ENCODE data around the gene FAM171A2. TPM values are rescaled to one million over a fixed set of nuclear protein-coding genes. Genes with fewer than 3 reads are reported as not detected.

The FAM171A2 gene
- total and polyA plus RNA-seq, 10 of the 15 experiments (the other 5 are each of a cell fraction or from before 2014, with no cell fraction given): 0.08 to 1.7 (median 0.27) TPM; not detected in 2

- TF ChIP-seq BHLHE40 (IDR thresholded peaks at IDR 0.05; ENCODE audit: borderline replicate concordance in 1 of 2, low read depth in 2 of 2, low read length in 1 of 2): 0 out of 4 replicates have a peak, but pooled peaks of 1 of the 2 experiments have one; percentile 6
- no peak for TF ChIP-seq HDAC6 (IDR thresholded peaks at IDR 0.05; ENCODE audit: unreplicated experiment)
- TF ChIP-seq POLR2AphosphoS5 (IDR thresholded peaks at IDR 0.05; ENCODE audit: low read length): peak; percentile 75; the same call in 1 of the 2 replicates
- TF ChIP-seq, protein P1, sequence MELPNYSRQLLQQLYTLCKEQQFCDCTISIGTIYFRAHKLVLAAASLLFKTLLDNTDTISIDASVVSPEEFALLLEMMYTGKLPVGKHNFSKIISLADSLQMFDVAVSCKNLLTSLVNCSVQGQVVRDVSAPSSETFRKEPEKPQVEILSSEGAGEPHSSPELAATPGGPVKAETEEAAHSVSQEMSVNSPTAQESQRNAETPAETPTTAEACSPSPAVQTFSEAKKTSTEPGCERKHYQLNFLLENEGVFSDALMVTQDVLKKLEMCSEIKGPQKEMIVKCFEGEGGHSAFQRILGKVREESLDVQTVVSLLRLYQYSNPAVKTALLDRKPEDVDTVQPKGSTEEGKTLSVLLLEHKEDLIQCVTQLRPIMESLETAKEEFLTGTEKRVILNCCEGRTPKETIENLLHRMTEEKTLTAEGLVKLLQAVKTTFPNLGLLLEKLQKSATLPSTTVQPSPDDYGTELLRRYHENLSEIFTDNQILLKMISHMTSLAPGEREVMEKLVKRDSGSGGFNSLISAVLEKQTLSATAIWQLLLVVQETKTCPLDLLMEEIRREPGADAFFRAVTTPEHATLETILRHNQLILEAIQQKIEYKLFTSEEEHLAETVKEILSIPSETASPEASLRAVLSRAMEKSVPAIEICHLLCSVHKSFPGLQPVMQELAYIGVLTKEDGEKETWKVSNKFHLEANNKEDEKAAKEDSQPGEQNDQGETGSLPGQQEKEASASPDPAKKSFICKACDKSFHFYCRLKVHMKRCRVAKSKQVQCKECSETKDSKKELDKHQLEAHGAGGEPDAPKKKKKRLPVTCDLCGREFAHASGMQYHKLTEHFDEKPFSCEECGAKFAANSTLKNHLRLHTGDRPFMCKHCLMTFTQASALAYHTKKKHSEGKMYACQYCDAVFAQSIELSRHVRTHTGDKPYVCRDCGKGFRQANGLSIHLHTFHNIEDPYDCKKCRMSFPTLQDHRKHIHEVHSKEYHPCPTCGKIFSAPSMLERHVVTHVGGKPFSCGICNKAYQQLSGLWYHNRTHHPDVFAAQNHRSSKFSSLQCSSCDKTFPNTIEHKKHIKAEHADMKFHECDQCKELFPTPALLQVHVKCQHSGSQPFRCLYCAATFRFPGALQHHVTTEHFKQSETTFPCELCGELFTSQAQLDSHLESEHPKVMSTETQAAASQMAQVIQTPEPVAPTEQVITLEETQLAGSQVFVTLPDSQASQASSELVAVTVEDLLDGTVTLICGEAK (IDR thresholded peaks at IDR 0.05; ENCODE audit: borderline replicate concordance): no peak
Observed at GRCh38 chr17:44345454-44346026, 18.1 kb downstream of the FAM171A2 start (continued).

GRCh38 chr17:44344939-44345453 lies 18.7 kb downstream of the FAM171A2 start, which contains the start of gene GRN:
GRN (plus strand) TSS chr17:44345302; CDS start chr17:44349165, 3,863 bp downstream.
- in situ Hi-C loops (cut with MboI): no loop called here
- DNase-seq (ENCODE audit: low read depth, low spot score) (peak; percentile 92), ATAC-seq (peak; percentile 84), FAIRE-seq (peak; percentile 94)
- Histone ChIP-seq H3K9ac (ENCODE audit: control insufficient read depth, insufficient read depth, low read length) (peak within 1 kb of the TSS; percentile 81), H3K4me1 (ENCODE audit: control insufficient read depth, insufficient read depth, low read length) (peaks cover 37% of the 10 kb centered on the region), H3K4me2 (ENCODE audit: control insufficient read depth, insufficient read depth) (peak within 1 kb of the TSS; percentile 97), H3K36me3 (ENCODE audit: control insufficient read depth in 2 of 2, insufficient read depth in 2 of 2, low read length in 1 of 2) (peaks cover 5% of the 10 kb centered on the region in 2 experiments; a peak in 3 of 4 replicates), H2AFZ (ENCODE audit: control insufficient read depth, low read depth, low read length) (peak within 1 kb of the TSS; percentile 13), H4K20me1 (ENCODE audit: control insufficient read depth, insufficient read depth) (no peaks in the 10 kb centered on the region), H3K79me2 (ENCODE audit: control insufficient read depth, insufficient read depth, low read length) (peaks cover 31% of the 10 kb centered on the region), H3K9me3 (replicated peaks; ENCODE audit: control insufficient read depth, insufficient read depth, low read length) (no peaks in the 10 kb centered on the region), H3K27me3 (replicated peaks in 1 of 2; ENCODE audit: control insufficient read depth in 2 of 2, insufficient read depth in 2 of 2, low read length in 1 of 2) (no peaks in the 10 kb centered on the region), H3K4me3 (peak within 1 kb of the TSS; percentile 87), H3K27ac (ENCODE audit: control insufficient read depth, insufficient read depth) (peak within 1 kb of the TSS; percentile 92)
- ChIA-PET SMC1A (ENCODE audit: uncharacterized antibody, unreplicated experiment) (interaction anchor here (0.5 to 3.5 kb wide), 12 partner anchors 9 to 401 kb away, joined by 3 to 29 read pairs (median 4); partner anchors contain the start of genes HDAC5 and LSM12), POLR2A (interaction anchor here (0.6 to 2.5 kb wide), 13 partner anchors 11 to 212 kb away, joined by 3 to 16 read pairs (median 4); partner anchors contain the start of genes TMUB2 and UBTF), RAD21 (ENCODE audit: unreplicated experiment) (interaction anchor here (0.6 to 2.7 kb wide), 13 partner anchors 10 to 280 kb away, joined by 3 to 31 read pairs (median 6); partner anchors contain the start of gene SLC25A39), CTCF (interaction anchor here (0.8 to 12.5 kb wide), 22 partner anchors 9 to 234 kb away, joined by 3 to 154 read pairs (median 4); partner anchors contain the start of genes FAM171A2, HROB, SLC25A39 and TMUB2)
- intact Hi-C loops (cut with micrococcal nuclease; ENCODE audit: unreplicated experiment): loop anchor here (5.0 kb wide), 1 partner anchor 143 kb away; no protein-coding TSS in a partner anchor
- no TSS peak for BruUV-seq (replicated peaks)
- WGBS (ENCODE audit: insufficient coverage, insufficient replicate concordance, low lambda C conversion rate, missing lambda C conversion rate): under 1% methylated on average over 26 of the region's 26 CpGs
- TF ChIP-seq POLR2AphosphoS5 (IDR thresholded peaks at IDR 0.05; ENCODE audit: low read length) (peak; percentile 96), YY1 (IDR thresholded peaks at IDR 0.05; ENCODE audit: low read depth, low read length) (peak; percentile 65), BCL11A (IDR thresholded peaks at IDR 0.05; ENCODE audit: low read depth, low read length) (no peak), SP1 (IDR thresholded peaks at IDR 0.05; ENCODE audit: low read depth, low read length) (peak; percentile 91), HDGF (IDR thresholded peaks at IDR 0.05) (no peak), CEBPB (IDR thresholded peaks at IDR 0.05; ENCODE audit: borderline replicate concordance in 1 of 2, low read depth in 2 of 2, low read length in 2 of 2) (no peak), NFIC (IDR thresholded peaks at IDR 0.05; ENCODE audit: low read depth, low read length) (peak; percentile 89), SMAD5 (IDR thresholded peaks at IDR 0.05; ENCODE audit: low read depth) (peak; percentile 74; the same call in 1 of the 2 replicates), ZZZ3 (IDR thresholded peaks at IDR 0.05; ENCODE audit: control insufficient read depth, insufficient read length, low read depth) (no peak)
- TF ChIP-seq, protein P1 (IDR thresholded peaks at IDR 0.05; ENCODE audit: borderline replicate concordance): no peak
